Measurements from ENCODE around the gene FRK.

The FRK gene

GRCh38 chr6:116088946-116089345 lies 28.3 kb upstream of the FRK start:
- DNase-seq (ENCODE audit: insufficient read length, low spot score): no peak
- FAIRE-seq: no peak
- TF ChIP-seq CTCF (IDR thresholded peaks at IDR 0.05; ENCODE audit: insufficient read depth, missing control alignments): no peak

GRCh38 chr6:116087437-116088027 lies 26.8 kb upstream of the FRK start:
- FAIRE-seq (no peak), DNase-seq (ENCODE audit: insufficient read length, low spot score) (no peak)
- no peak for TF ChIP-seq CTCF (IDR thresholded peaks at IDR 0.05; ENCODE audit: insufficient read depth, missing control alignments)

GRCh38 chr6:116084284-116084683 lies 23.6 kb upstream of the FRK start:
- FAIRE-seq: no peak
- TF ChIP-seq CTCF (IDR thresholded peaks at IDR 0.05; ENCODE audit: insufficient read depth, missing control alignments): no peak
- DNase-seq (ENCODE audit: insufficient read length, low spot score): no peak

- FAIRE-seq: no peak
- no peak for TF ChIP-seq CTCF (IDR thresholded peaks at IDR 0.05; ENCODE audit: insufficient read depth, missing control alignments)
- no peak for DNase-seq (ENCODE audit: insufficient read length, low spot score)
Observed at GRCh38 chr6:116083052-116083451, 22.4 kb upstream of the FRK start.

- no peak for TF ChIP-seq CTCF (IDR thresholded peaks at IDR 0.05; ENCODE audit: insufficient read depth, missing control alignments)
- FAIRE-seq: no peak
- no peak for DNase-seq (ENCODE audit: insufficient read length, low spot score)
Observed at GRCh38 chr6:116078945-116079344, 18.3 kb upstream of the FRK start.

GRCh38 chr6:116078522-116078921 lies 17.8 kb upstream of the FRK start:
- FAIRE-seq (no peak), DNase-seq (ENCODE audit: insufficient read length, low spot score) (no peak)
- TF ChIP-seq CTCF (IDR thresholded peaks at IDR 0.05; ENCODE audit: insufficient read depth, missing control alignments): no peak

GRCh38 chr6:116074732-116075390 lies 14.2 kb upstream of the FRK start:
- DNase-seq (ENCODE audit: insufficient read length, low spot score) (no peak), FAIRE-seq (no peak)
- no peak for TF ChIP-seq CTCF (IDR thresholded peaks at IDR 0.05; ENCODE audit: insufficient read depth, missing control alignments)
